ENCODE measurements around the gene IGSF10. TPM values are rescaled to one million over a fixed set of nuclear protein-coding genes. Genes with fewer than 3 reads are reported as not detected.

Gene IGSF10
- total RNA-seq, 3 donors from 2014 or later (not counting 1 experiment from before 2014, with no cell fraction given) = 0.02 TPM; not detected in 2

- ATAC-seq = no peak
- intact Hi-C loops (cut with micrococcal nuclease) = no loop called here
- Mint-ChIP-seq H3K4me3 (no peak overlapping the region), H3K27ac (no peak overlapping the region), H3K36me3 (no peaks in the 10 kb centered on the region), H3K4me1 (peaks cover 0 to 5% of the 10 kb centered on the region in 2 donors), H3K9me3 (no peaks in the 10 kb centered on the region), H3K27me3 (ENCODE audit: low read depth in 2 of 2) (no peaks in the 10 kb centered on the region)
- Histone ChIP-seq H3K4me1 (ENCODE audit: control insufficient read depth, insufficient read depth, low read length) (peaks cover 3% of the 10 kb centered on the region), H3K36me3 (ENCODE audit: control insufficient read depth, insufficient read depth, low read length) (no peaks in the 10 kb centered on the region), H3K27me3 (ENCODE audit: control insufficient read depth, insufficient read depth, low read length) (no peaks in the 10 kb centered on the region), H3K4me3 (ENCODE audit: low read length) (no peak overlapping the region), H3K9me3 (ENCODE audit: control insufficient read depth, insufficient read depth, low read length) (no peaks in the 10 kb centered on the region), H3K27ac (ENCODE audit: low read length) (no peak overlapping the region)
- 87% methylated on average over 4 of the region's 5 CpGs for WGBS (ENCODE audit: insufficient coverage)
- TF ChIP-seq CTCF (IDR thresholded peaks at IDR 0.05) = no peak
- no peak for DNase-seq
These were observed 29.9 kb downstream of the IGSF10 start for GRCh38 chr3:151430821-151431484.

GRCh38 chr3:151428386-151428785 lies 32.5 kb downstream of the IGSF10 start:
- ATAC-seq (no peak), DNase-seq (no peak)
- no peaks in the 10 kb centered on the region for H3K36me3 Mint-ChIP-seq
- Histone ChIP-seq H3K4me1 (ENCODE audit: control insufficient read depth, insufficient read depth, low read length) (peaks cover 3% of the 10 kb centered on the region), H3K9me3 (ENCODE audit: control insufficient read depth, insufficient read depth, low read length) (no peaks in the 10 kb centered on the region), H3K27me3 (ENCODE audit: control insufficient read depth, insufficient read depth, low read length) (no peaks in the 10 kb centered on the region), H3K4me3 (ENCODE audit: low read length) (no peak overlapping the region), H3K27ac (ENCODE audit: low read length) (no peak overlapping the region), H3K36me3 (ENCODE audit: control insufficient read depth, insufficient read depth, low read length) (no peaks in the 10 kb centered on the region)
- no peak overlapping the region for H3K4me3 Mint-ChIP-seq
- H3K9me3 Mint-ChIP-seq = no peaks in the 10 kb centered on the region
- 92% methylated on average over 2 of the region's 2 CpGs for WGBS (ENCODE audit: insufficient coverage)
- H3K4me1 Mint-ChIP-seq = peaks cover 0 to 6% of the 10 kb centered on the region in 2 donors
- no peak for TF ChIP-seq CTCF (IDR thresholded peaks at IDR 0.05)
- intact Hi-C loops (cut with micrococcal nuclease) = no loop called here
- no peak overlapping the region for H3K27ac Mint-ChIP-seq
- H3K27me3 Mint-ChIP-seq (ENCODE audit: low read depth in 2 of 2) = no peaks in the 10 kb centered on the region

DNA sequence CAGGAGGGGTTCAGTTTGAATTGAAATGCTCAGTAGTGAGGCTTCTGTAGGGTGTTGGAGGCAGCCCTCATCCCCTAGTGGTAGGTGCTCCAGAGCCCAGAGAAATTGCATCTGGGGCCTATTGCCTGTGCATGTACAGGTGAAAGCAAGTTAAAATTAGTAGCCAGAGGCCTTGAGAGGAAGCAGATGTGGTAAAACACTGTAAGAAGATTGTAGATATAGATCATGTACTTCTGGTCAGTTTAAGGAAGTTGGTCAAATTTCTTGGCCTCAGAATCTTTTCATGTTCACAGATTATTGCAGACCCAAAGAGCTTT lies 34.6 kb downstream of the IGSF10 start:
- no peaks in the 10 kb centered on the region for H3K27me3 ChIP-seq (ENCODE audit: control insufficient read depth, insufficient read depth, low read length)
- H3K36me3 ChIP-seq (ENCODE audit: control insufficient read depth, insufficient read depth, low read length) = no peaks in the 10 kb centered on the region
- no peak for DNase-seq
- H3K27ac Mint-ChIP-seq = no peak overlapping the region
- H3K9me3 Mint-ChIP-seq = no peaks in the 10 kb centered on the region
- H3K4me3 Mint-ChIP-seq = no peak overlapping the region
- peaks cover 3% of the 10 kb centered on the region for H3K4me1 ChIP-seq (ENCODE audit: control insufficient read depth, insufficient read depth, low read length)
- ATAC-seq = peak in 1 of 3 donors; percentile 26
- intact Hi-C loops (cut with micrococcal nuclease) = no loop called here
- no peaks in the 10 kb centered on the region for H3K9me3 ChIP-seq (ENCODE audit: control insufficient read depth, insufficient read depth, low read length)
- TF ChIP-seq CTCF (IDR thresholded peaks at IDR 0.05) = no peak
- no peaks in the 10 kb centered on the region for H3K27me3 Mint-ChIP-seq (ENCODE audit: low read depth in 2 of 2)
- no peak overlapping the region for H3K4me3 ChIP-seq (ENCODE audit: low read length)
- no peaks in the 10 kb centered on the region for H3K36me3 Mint-ChIP-seq
- H3K4me1 Mint-ChIP-seq = peaks cover 4 to 6% of the 10 kb centered on the region in 2 donors
- no peak overlapping the region for H3K27ac ChIP-seq (ENCODE audit: low read length)
